Neural crest cell (in vitro differentiated cells): ENCODE results near the gene PPP2R5E. TPM values are rescaled to one million over a fixed set of nuclear protein-coding genes. Genes with fewer than 3 reads are reported as not detected.

ENCODE experiments used
- DNase-seq: peaks from one replicate; pipeline ENCODE4 v3.0.0; 2021; ENCODE audit warnings: low read depth, mixed read lengths, low spot score
- H3K27ac Mint-ChIP-seq: one replicate; pipeline ENCODE4 v1.8.0; 2021; ENCODE audit warnings: mild to moderate bottlenecking, mixed read lengths; ENCODE audit not compliant: unreplicated experiment
- H3K27me3 Mint-ChIP-seq: 2 replicates; pipeline ENCODE4 v1.8.0; 2021; ENCODE audit warnings: low read depth, mild to moderate bottlenecking, mixed read lengths
- H3K36me3 Mint-ChIP-seq: 2 replicates; pipeline ENCODE4 v1.8.0; 2021; ENCODE audit warnings: low read depth, mild to moderate bottlenecking, mixed read lengths
- H3K4me1 Mint-ChIP-seq: 2 replicates; pipeline ENCODE4 v1.8.0; 2021; ENCODE audit warnings: mixed read lengths
- H3K4me3 Mint-ChIP-seq: one replicate; pipeline ENCODE4 v1.8.0; 2021; ENCODE audit warnings: mild to moderate bottlenecking, mixed read lengths
- H3K9me3 Mint-ChIP-seq: 2 replicates; pipeline ENCODE4 v1.8.0; 2021; ENCODE audit warnings: mixed read lengths
- CTCF ChIP-seq: fragments of 200-600 bp; sonication (generic); conservative IDR thresholded peaks from 2 replicates; pipeline ENCODE4 v1.5.0; 2021; ENCODE audit warnings: antibody characterized with exemption, mild to moderate bottlenecking
- total RNA-seq: library from RNA; stranded (reverse); gene quantifications from 2 replicates; pipeline ENCODE4 v1.2.1, GENCODE V29; 2021

Gene PPP2R5E
- total RNA-seq, 1 donor from 2014 or later = 67.3 TPM

GRCh38 chr14:63362389-63362819 is 180.8 kb downstream of the PPP2R5E start:
- H3K27me3 Mint-ChIP-seq = no peaks in the 10 kb centered on the region
- H3K4me3 Mint-ChIP-seq = peak overlapping the region; percentile 39
- peaks cover 21% of the 10 kb centered on the region for H3K4me1 Mint-ChIP-seq
- DNase-seq = no peak
- H3K27ac Mint-ChIP-seq = peak overlapping the region; percentile 66
- TF ChIP-seq CTCF = no peak
- H3K9me3 Mint-ChIP-seq = peaks cover 18% of the 10 kb centered on the region
- peaks cover 28% of the 10 kb centered on the region for H3K36me3 Mint-ChIP-seq

- no peak for TF ChIP-seq CTCF
- H3K36me3 Mint-ChIP-seq = peaks cover 26% of the 10 kb centered on the region
- H3K27me3 Mint-ChIP-seq = no peaks in the 10 kb centered on the region
- H3K4me3 Mint-ChIP-seq = peak overlapping the region; percentile 39
- no peak for DNase-seq
- peak overlapping the region; percentile 66 for H3K27ac Mint-ChIP-seq
- H3K9me3 Mint-ChIP-seq = peaks cover 16% of the 10 kb centered on the region
- peaks cover 21% of the 10 kb centered on the region for H3K4me1 Mint-ChIP-seq
Observed at GRCh38 chr14:63361790-63362189, 181.4 kb downstream of the PPP2R5E start.

GRCh38 chr14:63357841-63358240 is 185.3 kb downstream of the PPP2R5E start:
- H3K27ac Mint-ChIP-seq = no peak overlapping the region
- no peak overlapping the region for H3K4me3 Mint-ChIP-seq
- no peaks in the 10 kb centered on the region for H3K27me3 Mint-ChIP-seq
- H3K4me1 Mint-ChIP-seq = peaks cover 14% of the 10 kb centered on the region
- DNase-seq = no peak
- peaks cover 3% of the 10 kb centered on the region for H3K9me3 Mint-ChIP-seq
- peaks cover 4% of the 10 kb centered on the region for H3K36me3 Mint-ChIP-seq
- no peak for TF ChIP-seq CTCF

- no peak for DNase-seq
- no peak overlapping the region for H3K4me3 Mint-ChIP-seq
- TF ChIP-seq CTCF = no peak
- peaks cover 8% of the 10 kb centered on the region for H3K27me3 Mint-ChIP-seq
- H3K27ac Mint-ChIP-seq = no peak overlapping the region
- peaks cover 3% of the 10 kb centered on the region for H3K9me3 Mint-ChIP-seq
- H3K4me1 Mint-ChIP-seq = peaks cover 10% of the 10 kb centered on the region
- no peaks in the 10 kb centered on the region for H3K36me3 Mint-ChIP-seq
Observed at GRCh38 chr14:63345826-63346225, 197.4 kb downstream of the PPP2R5E start.

GRCh38 chr14:63344336-63344735 is 198.8 kb downstream of the PPP2R5E start:
- no peak for DNase-seq
- no peaks in the 10 kb centered on the region for H3K36me3 Mint-ChIP-seq
- H3K4me1 Mint-ChIP-seq = peaks cover 10% of the 10 kb centered on the region
- H3K4me3 Mint-ChIP-seq = no peak overlapping the region
- no peak overlapping the region for H3K27ac Mint-ChIP-seq
- no peak for TF ChIP-seq CTCF
- H3K27me3 Mint-ChIP-seq = peaks cover 8% of the 10 kb centered on the region
- peaks cover 3% of the 10 kb centered on the region for H3K9me3 Mint-ChIP-seq

- no peak for TF ChIP-seq CTCF
- no peaks in the 10 kb centered on the region for H3K36me3 Mint-ChIP-seq
- H3K27me3 Mint-ChIP-seq = peaks cover 8% of the 10 kb centered on the region
- H3K27ac Mint-ChIP-seq = no peak overlapping the region
- H3K9me3 Mint-ChIP-seq = peaks cover 3% of the 10 kb centered on the region
- DNase-seq = no peak
- H3K4me3 Mint-ChIP-seq = no peak overlapping the region
- peaks cover 10% of the 10 kb centered on the region for H3K4me1 Mint-ChIP-seq
Observed at GRCh38 chr14:63343878-63344277, 199.3 kb downstream of the PPP2R5E start.
